ENCODE data around the gene NRXN3.

Gene NRXN3

GRCh38 chr14:78131616-78132015, 38.6 kb upstream of the NRXN3 start:
- TF ChIP-seq CTCF (conservative IDR thresholded peaks at IDR 0.05; ENCODE audit: low read depth, low read length) = no peak
- no peak overlapping the region for H3K4me3 ChIP-seq (ENCODE audit: low read length)
- no peak for DNase-seq (ENCODE audit: low read depth)

GRCh38 chr14:78135450-78135891, 34.7 kb upstream of the NRXN3 start:
- DNase-seq (ENCODE audit: low read depth) = no peak
- H3K4me3 ChIP-seq (ENCODE audit: low read length) = no peak overlapping the region
- no peak for TF ChIP-seq CTCF (conservative IDR thresholded peaks at IDR 0.05; ENCODE audit: low read depth, low read length)

- no peak for TF ChIP-seq CTCF (conservative IDR thresholded peaks at IDR 0.05; ENCODE audit: low read depth, low read length)
Measured at GRCh38 chr14:78136695-78137094, 33.5 kb upstream of the NRXN3 start.

GRCh38 chr14:78141590-78141989, 28.6 kb upstream of the NRXN3 start:
- no peak for TF ChIP-seq CTCF (conservative IDR thresholded peaks at IDR 0.05; ENCODE audit: low read depth, low read length)
- DNase-seq (ENCODE audit: low read depth) = no peak
- H3K4me3 ChIP-seq (ENCODE audit: low read length) = no peak overlapping the region

More at GRCh38 chr14:78136695-78137094, 33.5 kb upstream of the NRXN3 start:
- no peak overlapping the region for H3K4me3 ChIP-seq (ENCODE audit: low read length)
- DNase-seq (ENCODE audit: low read depth) = no peak

- DNase-seq (ENCODE audit: low read depth) = no peak
- no peak for TF ChIP-seq CTCF (conservative IDR thresholded peaks at IDR 0.05; ENCODE audit: low read depth, low read length)
- H3K4me3 ChIP-seq (ENCODE audit: low read length) = no peak overlapping the region
Measured at GRCh38 chr14:78142998-78143397, 27.2 kb upstream of the NRXN3 start.

GRCh38 chr14:78143489-78144145, 26.6 kb upstream of the NRXN3 start:
- H3K4me3 ChIP-seq (ENCODE audit: low read length) = no peak overlapping the region
- no peak for TF ChIP-seq CTCF (conservative IDR thresholded peaks at IDR 0.05; ENCODE audit: low read depth, low read length)
- DNase-seq (ENCODE audit: low read depth) = no peak
